Tibial nerve (tissue), 4 donors: ENCODE results near the gene KSR1. TPM values are rescaled to one million over a fixed set of nuclear protein-coding genes. Genes with fewer than 3 reads are reported as not detected.

Experiments
- DNase-seq, 2 donors: peaks; one replicate each; pipeline ENCODE4 v3.0.0-alpha.2; 2019; ENCODE audit warnings: low spot score in 2 of 2
- H3K27ac ChIP-seq, 4 donors: fragments of 200-600 bp; sonication (generic) in 3 of 4; one replicate each; pipeline ENCODE4 v1.5.1; 2017 to 2019; ENCODE audit warnings: mild to moderate bottlenecking in 1 of 4
- H3K27me3 ChIP-seq, 2 donors: fragments of 200-600 bp; sonication (generic) in 1 of 2; one replicate each; pipeline versions ENCODE4 v1.5.1 to v1.6.0; 2017 to 2019
- H3K36me3 ChIP-seq, 3 donors: fragments of 200-600 bp; sonication (generic); one replicate each; pipeline ENCODE4 v1.5.1; 2018 to 2019
- H3K4me1 ChIP-seq, 4 donors: fragments of 200-600 bp; sonication (generic) in 3 of 4; one replicate each; pipeline ENCODE4 v1.5.1; 2017 to 2019
- H3K4me3 ChIP-seq, 4 donors: fragments of 200-600 bp; sonication (generic) in 3 of 4; one replicate each; pipeline ENCODE4 v1.5.1; 2017 to 2019; ENCODE audit warnings: mild to moderate bottlenecking in 1 of 4, moderate library complexity in 1 of 4
- H3K9me3 ChIP-seq, 4 donors: fragments of 200-600 bp; sonication (generic) in 3 of 4; one replicate each; pipeline ENCODE4 v1.5.1; 2017 to 2019
- CTCF ChIP-seq, 5 experiments: fragments of 200-600 bp in 3 of 5; fragments of 450-650 bp in 2 of 5; sonication (generic) in 3 of 5; IDR thresholded peaks; one replicate each; pipeline ENCODE4 v1.5.1; 2016 to 2019; ENCODE audit warnings: antibody characterized with exemption in 5 of 5, mild to moderate bottlenecking in 3 of 5, moderate library complexity in 2 of 5
- EP300 ChIP-seq, 2 donors: sonication (generic); formaldehyde crosslinking; IDR thresholded peaks; one replicate each; pipeline ENCODE4 v1.6.1; 2017; ENCODE audit warnings: antibody characterized with exemption in 2 of 2, mild to moderate bottlenecking in 1 of 2
- POLR2A ChIP-seq, 2 donors: fragments of 450-650 bp; IDR thresholded peaks; one replicate each; pipeline ENCODE4 v1.6.1; 2017; ENCODE audit warnings: antibody characterized with exemption in 2 of 2, mild to moderate bottlenecking in 2 of 2, moderate library complexity in 2 of 2
- WGBS, 2 donors: methylation state at CpG; one replicate each; pipeline ENCODE4 v1.1.5; 2018; 5-methylcytosine and 5-hydroxymethylcytosine counted together
- total RNA-seq, 4 donors: library from RNA; depleted of rRNA; stranded (reverse); fragments of >200 nt; gene quantifications; one replicate each; pipeline ENCODE4 v1.1.0, GENCODE V29; 2016

KSR1 gene
- total RNA-seq, 4 donors from 2014 or later: 45.1 to 110 (median 54.2) TPM

DNA sequence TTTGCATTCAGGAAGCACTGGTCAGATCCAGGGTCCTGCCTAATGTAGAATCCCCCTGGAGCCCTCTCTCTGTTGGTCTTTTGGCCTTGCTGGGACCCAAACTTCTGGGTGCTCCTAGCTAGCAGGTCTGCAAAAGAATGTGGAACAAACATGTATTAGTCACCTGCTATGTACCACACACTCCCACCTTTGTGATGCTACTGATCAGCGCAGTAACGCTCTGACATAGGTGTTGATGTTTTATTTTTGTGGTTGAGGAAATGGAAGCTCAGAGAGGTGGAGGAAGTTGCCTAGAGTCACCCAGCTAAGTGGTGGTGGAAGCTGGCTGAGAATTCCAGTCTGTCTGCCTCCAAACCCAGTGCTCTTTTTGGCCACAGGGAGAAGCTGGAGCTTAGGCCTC, 139.0 kb downstream of the KSR1 start:
- 88 to 100% methylated on average over 2 of the region's 2 CpGs for WGBS, 2 donors
- no peak for DNase-seq
- Histone ChIP-seq H3K9me3 (no peaks in the 10 kb centered on the region), H3K27ac (no peak overlapping the region), H3K27me3 (no peaks in the 10 kb centered on the region), H3K36me3 (peaks cover 0 to 79% (median 0%) of the 10 kb centered on the region in 3 donors), H3K4me1 (peaks cover 0 to 2% (median 0%) of the 10 kb centered on the region in 4 donors), H3K4me3 (no peak overlapping the region)
- no peak for TF ChIP-seq POLR2A (IDR thresholded peaks at IDR 0.05)

- Histone ChIP-seq H3K4me3 (no peak overlapping the region), H3K27ac (peak overlapping the region in 1 of 4 donors; percentile 8), H3K27me3 (no peaks in the 10 kb centered on the region), H3K36me3 (peaks cover 0 to 72% (median 0%) of the 10 kb centered on the region in 3 donors), H3K4me1 (peaks cover 0 to 3% (median 0%) of the 10 kb centered on the region in 4 donors), H3K9me3 (no peaks in the 10 kb centered on the region)
- TF ChIP-seq EP300 (IDR thresholded peaks at IDR 0.05) (no peak), CTCF (IDR thresholded peaks at IDR 0.05) (no peak), POLR2A (IDR thresholded peaks at IDR 0.05) (no peak)
- WGBS, 2 donors: 65 to 73% methylated on average over 4 of the region's 4 CpGs
- DNase-seq: no peak
Measured at GRCh38 chr17:27596096-27596495, 139.8 kb downstream of the KSR1 start.

DNA sequence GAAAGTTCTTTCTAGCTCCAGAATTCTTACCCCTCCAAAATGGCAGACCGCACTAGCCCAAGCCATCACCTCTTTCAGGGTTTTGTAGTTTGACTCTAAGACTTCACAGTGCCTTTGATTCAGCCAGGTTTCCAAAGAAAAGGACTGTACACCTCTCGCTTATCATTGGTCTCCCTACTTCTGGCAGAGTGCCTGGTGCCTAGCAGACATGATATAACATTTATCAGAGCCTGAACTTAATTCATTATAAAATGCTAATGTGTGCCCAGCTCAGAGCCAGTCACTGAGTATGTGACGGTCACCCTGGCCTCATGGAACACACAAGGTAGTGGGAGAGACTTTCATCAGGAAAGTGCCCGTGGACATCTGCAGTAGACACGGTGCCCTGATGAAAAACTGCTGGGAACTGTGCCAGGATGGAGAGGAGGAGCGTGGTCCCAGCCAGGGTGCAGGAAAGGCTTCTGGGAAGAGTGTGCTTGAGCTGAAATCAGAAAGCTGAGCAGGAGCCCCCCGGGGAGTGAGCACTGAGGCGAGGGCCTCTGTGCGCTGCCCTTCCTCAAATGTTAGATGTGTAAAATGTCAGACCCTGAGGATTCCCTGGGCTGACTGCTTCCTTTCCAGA, 140.4 kb downstream of the KSR1 start:
- H3K4me1 ChIP-seq: peaks cover 0 to 7% (median 0%) of the 10 kb centered on the region in 4 donors
- WGBS, 2 donors: 63 to 76% methylated on average over 8 to 9 of the region's 9 CpGs
- no peak overlapping the region for H3K4me3 ChIP-seq
- no peak overlapping the region for H3K27ac ChIP-seq
- H3K9me3 ChIP-seq: no peaks in the 10 kb centered on the region
- no peaks in the 10 kb centered on the region for H3K27me3 ChIP-seq
- H3K36me3 ChIP-seq: peaks cover 0 to 66% (median 0%) of the 10 kb centered on the region in 3 donors
- TF ChIP-seq POLR2A (IDR thresholded peaks at IDR 0.05) (no peak), CTCF (IDR thresholded peaks at IDR 0.05) (no peak), EP300 (IDR thresholded peaks at IDR 0.05) (no peak)
- DNase-seq: no peak

GRCh38 chr17:27597188-27597580, 140.9 kb downstream of the KSR1 start:
- H3K4me1 ChIP-seq: peaks cover 0 to 12% (median 0%) of the 10 kb centered on the region in 4 donors
- no peak overlapping the region for H3K27ac ChIP-seq
- no peaks in the 10 kb centered on the region for H3K27me3 ChIP-seq
- TF ChIP-seq POLR2A (IDR thresholded peaks at IDR 0.05) (no peak), EP300 (IDR thresholded peaks at IDR 0.05) (no peak), CTCF (IDR thresholded peaks at IDR 0.05) (no peak)
- no peaks in the 10 kb centered on the region for H3K9me3 ChIP-seq
- DNase-seq: no peak
- no peak overlapping the region for H3K4me3 ChIP-seq
- 87 to 88% methylated on average over 10 of the region's 10 CpGs for WGBS, 2 donors
- peaks cover 0 to 62% (median 0%) of the 10 kb centered on the region in 3 donors for H3K36me3 ChIP-seq

DNA sequence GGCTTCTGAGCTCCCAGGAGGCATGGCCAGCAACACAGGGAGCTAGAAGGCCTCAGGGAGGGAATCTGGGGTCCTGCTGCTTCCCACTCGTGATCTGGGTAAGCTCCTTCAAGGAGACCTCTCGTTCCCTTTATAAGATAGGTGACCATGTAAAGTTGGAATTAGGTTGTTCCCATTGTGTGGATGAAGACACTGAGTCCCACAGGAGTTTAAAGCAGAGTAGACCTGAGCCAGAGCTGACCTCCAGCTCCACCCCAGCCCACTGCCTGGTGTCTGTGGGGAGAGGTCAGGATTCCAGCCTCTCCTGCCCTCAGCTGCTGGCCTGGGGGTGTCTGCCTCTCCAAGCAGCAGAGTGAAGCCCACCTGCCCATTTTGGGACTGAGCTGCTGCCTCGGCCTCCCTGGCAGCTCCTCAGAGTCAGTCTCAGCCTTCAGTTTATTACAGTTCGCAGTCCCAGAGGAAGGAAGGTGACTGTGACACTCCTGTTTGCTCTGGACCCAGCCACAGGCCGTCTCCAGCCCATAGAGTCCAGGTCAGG, 141.6 kb downstream of the KSR1 start:
- peaks cover 0 to 56% (median 0%) of the 10 kb centered on the region in 3 donors for H3K36me3 ChIP-seq
- H3K9me3 ChIP-seq: no peaks in the 10 kb centered on the region
- no peak for DNase-seq
- 80 to 100% methylated on average over 3 of the region's 5 CpGs for WGBS, 2 donors
- H3K27me3 ChIP-seq: no peaks in the 10 kb centered on the region
- no peak overlapping the region for H3K4me3 ChIP-seq
- TF ChIP-seq POLR2A (IDR thresholded peaks at IDR 0.05) (no peak), EP300 (IDR thresholded peaks at IDR 0.05) (no peak), CTCF (IDR thresholded peaks at IDR 0.05) (no peak)
- H3K27ac ChIP-seq: peak overlapping the region in 1 of 4 donors; percentile 58
- peaks cover 0 to 15% (median 0%) of the 10 kb centered on the region in 4 donors for H3K4me1 ChIP-seq
